B cell (primary cell): Measurements from ENCODE around the gene UBXN10. TPM values are rescaled to one million over a fixed set of nuclear protein-coding genes. Genes with fewer than 3 reads are reported as not detected.
A peak's percentile ranks its signal among the peaks of the same experiment; 100 is the strongest.

Experiments
- ATAC-seq: fragments of 200-7000 bp; cut with Tn5 transposase; one replicate; pipeline ENCODE4 v1.10.0; 2021; ENCODE audit warnings: low read depth, mild to moderate bottlenecking, moderate number of reproducible peaks, moderate library complexity
- CTCF ChIA-PET: fragments of 350-600 bp; sonication (Branson Sonifier 250); formaldehyde crosslinking; loops from one replicate; lab custom pipeline; 2021; ENCODE audit warnings: antibody characterized with exemption, inconsistent platforms; lab: Charles Lee
- POLR2A ChIA-PET: fragments of 350-600 bp; sonication (Branson Sonifier 250); formaldehyde crosslinking; loops from one replicate; lab custom pipeline; 2021; ENCODE audit warnings: antibody characterized with exemption; lab: Charles Lee
- DNase-seq: peaks from one replicate; pipeline ENCODE4 v3.0.0; 2013
- H2AFZ ChIP-seq: 2 replicates; pipeline ENCODE4 v1.6.1; 2012; ENCODE audit warnings: mild to moderate bottlenecking, low read depth, low read length; ENCODE audit not compliant: insufficient read depth, poor library complexity, severe bottlenecking
- H3K27ac ChIP-seq, 2 donors: 1 replicate in 1 of 2; 2 replicates in 1 of 2; pipeline ENCODE4 v1.5.1; 2012 to 2013; ENCODE audit warnings: low read length in 2 of 2, mild to moderate bottlenecking in 2 of 2, moderate library complexity in 1 of 2
- H3K27me3 ChIP-seq, 4 experiments: fragments of 200-600 bp in 1 of 4; sonication (generic) in 1 of 4; replicated peaks in 1 of 4; 1 replicate in 2 of 4; 2 replicates in 2 of 4; pipeline versions ENCODE4 v1.6.1 to v1.7.0; 2013 to 2016; ENCODE audit warnings: low read length in 3 of 4, mild to moderate bottlenecking in 2 of 4, mixed read lengths in 1 of 4, moderate library complexity in 1 of 4; ENCODE audit not compliant: insufficient read depth in 4 of 4, control insufficient read depth in 3 of 4; ENCODE audit errors: control extremely low read depth in 1 of 4
- H3K36me3 ChIP-seq, 2 experiments: replicated peaks in 1 of 2; 1 replicate in 1 of 2; 2 replicates in 1 of 2; pipeline versions ENCODE4 v1.6.1 to v1.7.1; 2013; ENCODE audit warnings: low read length in 1 of 2; ENCODE audit not compliant: insufficient read depth in 2 of 2, control insufficient read depth in 1 of 2; ENCODE audit errors: control extremely low read depth in 1 of 2, extremely low read depth in 1 of 2
- H3K4me1 ChIP-seq, 2 donors: fragments of 200-600 bp in 1 of 2; sonication (generic) in 1 of 2; 1 replicate in 1 of 2; 2 replicates in 1 of 2; pipeline versions ENCODE4 v1.5.1 to v1.6.1; 2013 to 2017; ENCODE audit warnings: low read length in 2 of 2; ENCODE audit not compliant: control insufficient read depth in 2 of 2, insufficient read depth in 2 of 2
- H3K4me2 ChIP-seq: replicated peaks from 2 replicates; pipeline ENCODE3; 2012; ENCODE audit warnings: mild to moderate bottlenecking, low read depth, low read length; ENCODE audit not compliant: poor library complexity, severe bottlenecking
- H3K4me3 ChIP-seq, 5 experiments: fragments of 200-600 bp in 1 of 5; sonication (generic) in 1 of 5; 1 replicate in 3 of 5; 2 replicates in 2 of 5; pipeline versions ENCODE4 v1.5.1 to v1.7.0; 2011 to 2016; ENCODE audit warnings: low read length in 4 of 5, mild to moderate bottlenecking in 4 of 5, low read depth in 2 of 5, control low read depth in 1 of 5, moderate library complexity in 1 of 5; ENCODE audit not compliant: insufficient read depth in 1 of 5; ENCODE audit errors: control extremely low read depth in 1 of 5, extremely low read depth in 1 of 5
- H3K79me2 ChIP-seq: fragments of 200-600 bp; sonication (generic); one replicate; pipeline ENCODE4 v1.6.0; 2016; ENCODE audit warnings: low read length; ENCODE audit not compliant: control insufficient read depth, insufficient read depth
- H3K9ac ChIP-seq: fragments of 200-600 bp; sonication (generic); 2 replicates; pipeline ENCODE4 v1.6.1; 2017; ENCODE audit warnings: mild to moderate bottlenecking, low read length, moderate library complexity
- H3K9me3 ChIP-seq, 3 donors: one replicate each; pipeline versions ENCODE4 v1.6.1 to v1.7.1; 2013; ENCODE audit warnings: low read length in 2 of 3; ENCODE audit not compliant: control insufficient read depth in 2 of 3, insufficient read depth in 1 of 3; ENCODE audit errors: control extremely low read depth in 1 of 3
- H4K20me1 ChIP-seq: 2 replicates; pipeline ENCODE4 v1.6.0; 2012; ENCODE audit warnings: mild to moderate bottlenecking, low read length; ENCODE audit not compliant: insufficient read depth, control insufficient read depth, poor library complexity, severe bottlenecking
- H3K27ac Mint-ChIP-seq: one replicate; pipeline ENCODE4 v1.8.0; 2021; ENCODE audit warnings: mixed read lengths
- H3K27me3 Mint-ChIP-seq: one replicate; pipeline ENCODE4 v1.8.0; 2021; ENCODE audit warnings: mixed read lengths
- H3K4me1 Mint-ChIP-seq: one replicate; pipeline ENCODE4 v1.8.0; 2021; ENCODE audit warnings: mixed read lengths
- H3K4me3 Mint-ChIP-seq: one replicate; pipeline ENCODE4 v1.8.0; 2021; ENCODE audit warnings: mixed read lengths
- H3K9me3 Mint-ChIP-seq: one replicate; pipeline ENCODE4 v1.8.0; 2022; ENCODE audit warnings: mixed read lengths; ENCODE audit not compliant: insufficient read depth
- EZH2 ChIP-seq: IDR thresholded peaks from 2 replicates; pipeline ENCODE4 v1.6.1; 2012; ENCODE audit warnings: borderline replicate concordance, low read depth, mild to moderate bottlenecking, moderate library complexity, low read length; ENCODE audit not compliant: insufficient read depth, poor library complexity, severe bottlenecking
- WGBS: methylation state at CpG from one replicate; pipeline ENCODE4 v1.1.5; 2013; ENCODE audit warnings: missing lambda C conversion rate; ENCODE audit not compliant: insufficient coverage; 5-methylcytosine and 5-hydroxymethylcytosine counted together
- intact Hi-C: fragments of 100-400 bp; cut with micrococcal nuclease; formaldehyde crosslinking; loops from one replicate; pipeline ENCODE4 v1.10.0; 2022
- polyA plus RNA-seq: library from polyadenylated mRNA; depleted of rRNA; stranded (reverse); fragments of >200 nt; gene quantifications from 2 replicates; pipeline ENCODE4 v1.2.3, GENCODE V29; 2012
- total RNA-seq, 2 donors: library from RNA; stranded (reverse); fragments of 120-200 nt in 1 of 2; gene quantifications; 1 replicate in 1 of 2; 2 replicates in 1 of 2; pipeline versions ENCODE4 v1.2.3 to v1.2.4, GENCODE V29; 2013 to 2022
- TF ChIP-seq, protein P1 (sequence below): fragments of 200-600 bp; IDR thresholded peaks from one replicate; pipeline ENCODE4 v1.8.0; 2022; ENCODE audit warnings: antibody characterized with exemption, mild to moderate bottlenecking

Gene UBXN10
- total and polyA plus RNA-seq, 2 donors (not counting 1 experiment from before 2014, with no cell fraction given), result 0.07 to 0.25 TPM

DNA sequence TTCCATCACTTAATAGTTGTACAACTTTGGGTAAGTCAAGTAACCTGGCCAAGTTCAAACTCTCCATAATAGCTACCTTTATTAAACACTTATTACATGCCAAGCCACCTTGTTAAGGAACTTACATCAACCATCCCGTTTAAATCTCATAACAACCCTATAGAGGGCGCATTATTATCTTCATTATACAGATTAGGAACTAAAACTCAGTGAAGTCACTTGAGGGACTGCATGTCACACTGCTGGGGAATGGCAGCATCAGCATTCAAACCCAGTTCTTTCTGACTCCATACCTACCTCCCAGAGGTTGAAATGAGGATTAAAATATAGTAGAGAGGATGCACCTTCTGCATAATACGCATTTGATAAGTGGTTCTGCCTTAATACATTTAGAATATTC, 47.5 kb downstream of the UBXN10 start:
- Histone ChIP-seq H3K4me2 (no peak overlapping the region), H3K27ac (no peak overlapping the region), H3K4me1 (no peaks in the 10 kb centered on the region), H3K79me2 (no peaks in the 10 kb centered on the region), H3K27me3 (peaks cover 0 to 12% (median 2%) of the 10 kb centered on the region in 4 experiments), H3K4me3 (no peak overlapping the region), H3K9ac (no peak overlapping the region), H3K36me3 (no peaks in the 10 kb centered on the region), H2AFZ (no peak overlapping the region), H4K20me1 (no peaks in the 10 kb centered on the region), H3K9me3 (no peaks in the 10 kb centered on the region)
- intact Hi-C loops, result loop anchor here (1.0 kb wide), 1 partner anchor 260 kb away; no protein-coding TSS in a partner anchor
- WGBS, result 0% methylated on average over 1 of the region's 3 CpGs
- peak; percentile 43 for ATAC-seq
- Mint-ChIP-seq H3K9me3 (no peaks in the 10 kb centered on the region), H3K27ac (no peak overlapping the region), H3K4me1 (no peaks in the 10 kb centered on the region), H3K27me3 (peaks cover 56% of the 10 kb centered on the region), H3K4me3 (no peak overlapping the region)
- DNase-seq, result peak; percentile 46
- TF ChIP-seq, protein P1, sequence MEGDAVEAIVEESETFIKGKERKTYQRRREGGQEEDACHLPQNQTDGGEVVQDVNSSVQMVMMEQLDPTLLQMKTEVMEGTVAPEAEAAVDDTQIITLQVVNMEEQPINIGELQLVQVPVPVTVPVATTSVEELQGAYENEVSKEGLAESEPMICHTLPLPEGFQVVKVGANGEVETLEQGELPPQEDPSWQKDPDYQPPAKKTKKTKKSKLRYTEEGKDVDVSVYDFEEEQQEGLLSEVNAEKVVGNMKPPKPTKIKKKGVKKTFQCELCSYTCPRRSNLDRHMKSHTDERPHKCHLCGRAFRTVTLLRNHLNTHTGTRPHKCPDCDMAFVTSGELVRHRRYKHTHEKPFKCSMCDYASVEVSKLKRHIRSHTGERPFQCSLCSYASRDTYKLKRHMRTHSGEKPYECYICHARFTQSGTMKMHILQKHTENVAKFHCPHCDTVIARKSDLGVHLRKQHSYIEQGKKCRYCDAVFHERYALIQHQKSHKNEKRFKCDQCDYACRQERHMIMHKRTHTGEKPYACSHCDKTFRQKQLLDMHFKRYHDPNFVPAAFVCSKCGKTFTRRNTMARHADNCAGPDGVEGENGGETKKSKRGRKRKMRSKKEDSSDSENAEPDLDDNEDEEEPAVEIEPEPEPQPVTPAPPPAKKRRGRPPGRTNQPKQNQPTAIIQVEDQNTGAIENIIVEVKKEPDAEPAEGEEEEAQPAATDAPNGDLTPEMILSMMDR, result peak; percentile 57
- no peak for TF ChIP-seq EZH2
- POLR2A ChIA-PET, result no interaction called here
- CTCF ChIA-PET, result interaction anchor here (0.7 to 1.8 kb wide), 4 partner anchors 13 to 1233 kb away, joined by 3 to 7 read pairs (median 4); no protein-coding TSS in a partner anchor

DNA sequence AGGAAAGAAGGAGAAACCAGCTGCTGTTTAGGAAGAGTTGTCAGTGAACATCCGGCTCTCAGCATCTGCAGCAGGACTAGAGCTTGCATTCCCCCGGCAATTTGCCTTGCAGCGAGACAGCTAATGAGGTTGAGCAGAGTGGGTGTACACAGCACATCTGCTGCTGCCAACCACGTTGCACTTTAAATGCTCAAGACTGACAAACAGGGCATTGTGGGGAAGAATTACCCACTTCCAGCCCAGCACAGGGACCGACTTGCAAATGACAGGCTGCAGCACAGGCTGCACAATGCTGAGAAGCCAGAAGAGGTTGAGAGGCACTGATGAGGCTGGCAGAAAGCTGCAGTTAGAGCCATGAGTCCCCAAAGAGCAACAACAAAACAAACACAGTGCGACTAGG, 48.0 kb downstream of the UBXN10 start:
- 58% methylated on average over 5 of the region's 6 CpGs for WGBS
- no peak overlapping the region for H3K27ac ChIP-seq
- ATAC-seq (no peak), DNase-seq (no peak)
- Mint-ChIP-seq H3K9me3 (no peaks in the 10 kb centered on the region), H3K4me3 (no peak overlapping the region), H3K4me1 (no peaks in the 10 kb centered on the region), H3K27me3 (peaks cover 52% of the 10 kb centered on the region), H3K27ac (no peak overlapping the region)
- ChIA-PET POLR2A (no interaction called here), CTCF (interaction anchor here (0.9 to 1.8 kb wide), 5 partner anchors 14 to 260 kb away, joined by 3 to 7 read pairs (median 4); no protein-coding TSS in a partner anchor)
- H3K36me3 ChIP-seq, result no peaks in the 10 kb centered on the region
- no peaks in the 10 kb centered on the region for H3K4me1 ChIP-seq
- H4K20me1 ChIP-seq, result no peaks in the 10 kb centered on the region
- no peak overlapping the region for H3K4me2 ChIP-seq
- intact Hi-C loops, result loop anchor here (1.0 kb wide), 1 partner anchor 259 kb away; no protein-coding TSS in a partner anchor
- no peak overlapping the region for H3K4me3 ChIP-seq
- H3K27me3 ChIP-seq, result peaks cover 0 to 9% (median 2%) of the 10 kb centered on the region in 4 experiments
- no peaks in the 10 kb centered on the region for H3K9me3 ChIP-seq
- no peak overlapping the region for H2AFZ ChIP-seq
- H3K79me2 ChIP-seq, result no peaks in the 10 kb centered on the region
- TF ChIP-seq, protein P1, result no peak
- TF ChIP-seq EZH2, result no peak
- H3K9ac ChIP-seq, result no peak overlapping the region
